H9 (cell line): ENCODE results near the gene SFXN5. TPM values are rescaled to one million over a fixed set of nuclear protein-coding genes. Genes with fewer than 3 reads are reported as not detected.

Source experiments
- DNase-seq: peaks from one replicate; pipeline ENCODE4 v3.0.0-alpha.2; 2017
- H2AFZ ChIP-seq: one replicate; pipeline ENCODE4 v1.6.1; 2013; ENCODE audit warnings: mild to moderate bottlenecking, low read length, control low read depth, moderate library complexity
- H2AK5ac ChIP-seq: 2 replicates; pipeline ENCODE4 v1.6.1; 2013; ENCODE audit warnings: low read length, control low read depth, mixed read lengths; ENCODE audit not compliant: insufficient read length
- H2BK120ac ChIP-seq: one replicate; pipeline ENCODE4 v1.6.1; 2013; ENCODE audit warnings: low read depth, mild to moderate bottlenecking, low read length, control low read depth, inconsistent platforms; ENCODE audit not compliant: poor library complexity, severe bottlenecking
- H2BK12ac ChIP-seq: 2 replicates; pipeline ENCODE4 v1.6.1; 2013; ENCODE audit warnings: low read length, control low read depth, mixed read lengths, low read depth; ENCODE audit not compliant: insufficient read length
- H2BK15ac ChIP-seq: 2 replicates; pipeline ENCODE4 v1.6.1; 2013; ENCODE audit warnings: low read depth, low read length, control low read depth
- H2BK20ac ChIP-seq: one replicate; pipeline ENCODE4 v1.6.1; 2013; ENCODE audit warnings: low read depth, mild to moderate bottlenecking, low read length, control low read depth, inconsistent platforms; ENCODE audit not compliant: poor library complexity, severe bottlenecking
- H2BK5ac ChIP-seq: 2 replicates; pipeline ENCODE4 v1.6.1; 2013; ENCODE audit warnings: low read length, control low read depth, mixed read lengths; ENCODE audit not compliant: insufficient read length
- H3K14ac ChIP-seq: 2 replicates; pipeline ENCODE4 v1.6.1; 2013; ENCODE audit warnings: low read length, control low read depth; ENCODE audit not compliant: insufficient read depth
- H3K18ac ChIP-seq: 2 replicates; pipeline ENCODE4 v1.6.1; 2013; ENCODE audit warnings: low read depth, mild to moderate bottlenecking, mixed read lengths, low read length, control low read depth; ENCODE audit not compliant: insufficient read length
- H3K23ac ChIP-seq: 2 replicates; pipeline ENCODE4 v1.6.1; 2013; ENCODE audit warnings: low read length, control low read depth, mixed read lengths, low read depth; ENCODE audit not compliant: insufficient read length
- H3K23me2 ChIP-seq: 2 replicates; pipeline ENCODE4 v1.6.1; 2013; ENCODE audit warnings: low read depth, mild to moderate bottlenecking, mixed read lengths, low read length, control low read depth; ENCODE audit not compliant: insufficient read length, poor library complexity, severe bottlenecking
- H3K27ac ChIP-seq: 2 replicates; pipeline ENCODE4 v1.5.1; 2013; ENCODE audit warnings: low read length, control low read depth, mixed read lengths, low read depth; ENCODE audit not compliant: insufficient read length
- H3K27me3 ChIP-seq: 2 replicates; pipeline ENCODE4 v1.6.1; 2013; ENCODE audit warnings: low read length, control low read depth, inconsistent platforms; ENCODE audit not compliant: insufficient read depth
- H3K4ac ChIP-seq: 2 replicates; pipeline ENCODE4 v1.6.1; 2013; ENCODE audit warnings: low read depth, mild to moderate bottlenecking, control low read depth, inconsistent platforms, low read length, moderate library complexity
- H3K4me1 ChIP-seq: 2 replicates; pipeline ENCODE4 v1.6.1; 2013; ENCODE audit warnings: low read length, control low read depth, inconsistent platforms; ENCODE audit not compliant: insufficient read depth
- H3K4me2 ChIP-seq: 2 replicates; pipeline ENCODE4 v1.6.1; 2013; ENCODE audit warnings: low read length, control low read depth, mixed read lengths; ENCODE audit not compliant: insufficient read length, insufficient read depth
- H3K56ac ChIP-seq: 2 replicates; pipeline ENCODE4 v1.6.1; 2013; ENCODE audit warnings: low read depth, mild to moderate bottlenecking, mixed read lengths, low read length, control low read depth; ENCODE audit not compliant: insufficient read length
- H3K79me1 ChIP-seq: 2 replicates; pipeline ENCODE4 v1.6.1; 2013; ENCODE audit warnings: low read depth, mild to moderate bottlenecking, moderate library complexity, low read length, control low read depth, inconsistent platforms; ENCODE audit not compliant: insufficient read depth, poor library complexity, severe bottlenecking
- H3K79me2 ChIP-seq: 2 replicates; pipeline ENCODE4 v1.6.1; 2013; ENCODE audit warnings: low read length, control low read depth, inconsistent platforms; ENCODE audit not compliant: insufficient read depth
- H3K9ac ChIP-seq: 2 replicates; pipeline ENCODE4 v1.6.1; 2013; ENCODE audit warnings: low read length, control low read depth, mixed read lengths; ENCODE audit not compliant: insufficient read length; ENCODE audit errors: extremely low read depth
- H3K9me3 ChIP-seq: one replicate; pipeline ENCODE4 v1.6.1; 2013; ENCODE audit warnings: low read depth, low read length, inconsistent platforms; ENCODE audit not compliant: control insufficient read depth
- H3T11ph ChIP-seq: one replicate; pipeline ENCODE4 v1.6.1; 2013; ENCODE audit warnings: mild to moderate bottlenecking, low read length, control low read depth, inconsistent platforms
- H4K20me1 ChIP-seq: one replicate; pipeline ENCODE4 v1.6.1; 2013; ENCODE audit not compliant: control insufficient read depth, insufficient read length, insufficient read depth
- H4K5ac ChIP-seq: 2 replicates; pipeline ENCODE4 v1.6.1; 2013; ENCODE audit warnings: low read depth, mild to moderate bottlenecking, mixed read lengths, low read length, control low read depth; ENCODE audit not compliant: insufficient read length
- H4K8ac ChIP-seq: replicated peaks from 2 replicates; pipeline ENCODE4 v1.6.1; 2013; ENCODE audit warnings: low read length, control low read depth, mixed read lengths, low read depth; ENCODE audit not compliant: insufficient read length
- H4K91ac ChIP-seq: 2 replicates; pipeline ENCODE4 v1.6.1; 2013; ENCODE audit warnings: low read depth, mild to moderate bottlenecking, moderate library complexity, mixed read lengths, low read length, control low read depth; ENCODE audit not compliant: insufficient read length
- H3K27ac Mint-ChIP-seq, 3 experiments: 2 replicates in 2 of 3; 3 replicates in 1 of 3; pipeline ENCODE4 v1.8.0; 2020 to 2021; ENCODE audit warnings: mixed read lengths in 3 of 3, mild to moderate bottlenecking in 1 of 3, moderate library complexity in 1 of 3
- H3K27me3 Mint-ChIP-seq: 2 replicates; pipeline ENCODE4 v1.8.0; 2021; ENCODE audit warnings: low read depth, mild to moderate bottlenecking, moderate library complexity, mixed read lengths
- H3K36me3 Mint-ChIP-seq, 3 experiments: 2 replicates in 2 of 3; 3 replicates in 1 of 3; pipeline ENCODE4 v1.8.0; 2020 to 2021; ENCODE audit warnings: low read depth in 3 of 3, mixed read lengths in 3 of 3; ENCODE audit not compliant: insufficient read depth in 1 of 3
- H3K4me1 Mint-ChIP-seq, 2 experiments: 2 replicates each; pipeline ENCODE4 v1.8.0; 2020; ENCODE audit warnings: mixed read lengths in 2 of 2
- H3K4me3 Mint-ChIP-seq, 2 experiments: 2 replicates in 1 of 2; 3 replicates in 1 of 2; pipeline ENCODE4 v1.8.0; 2020 to 2021; ENCODE audit warnings: mild to moderate bottlenecking in 2 of 2, mixed read lengths in 2 of 2, moderate library complexity in 1 of 2
- H3K9me3 Mint-ChIP-seq, 2 experiments: 2 replicates in 1 of 2; 3 replicates in 1 of 2; pipeline ENCODE4 v1.8.0; 2020; ENCODE audit warnings: mild to moderate bottlenecking in 2 of 2, mixed read lengths in 2 of 2, moderate library complexity in 1 of 2
- CTCF ChIP-seq: fragments of 200-600 bp; sonication (generic); conservative IDR thresholded peaks from 3 replicates; pipeline ENCODE4 v1.8.0; 2021; ENCODE audit warnings: antibody characterized with exemption, mild to moderate bottlenecking
- WGBS: extraction: QIAGEN DNeasy Blood & Tissue Kit; methylation state at CpG from one replicate; pipeline ENCODE4 v1.1.7; 2013; ENCODE audit warnings: missing lambda C conversion rate, low lambda C conversion rate, mixed read lengths; ENCODE audit not compliant: insufficient read length; ENCODE audit errors: extremely low coverage; 5-methylcytosine and 5-hydroxymethylcytosine counted together
- total RNA-seq: library from RNA; stranded (reverse); gene quantifications from 2 replicates; pipeline ENCODE4 v1.2.1, GENCODE V29; 2021

The SFXN5 gene
- total RNA-seq, 1 experiment from 2014 or later = 30.9 TPM

- Histone ChIP-seq H3K4ac (no peak overlapping the region), H3K56ac (no peak overlapping the region), H3K79me2 (no peaks in the 10 kb centered on the region; the same call in 1 of the 2 replicates), H3K27ac (no peak overlapping the region), H2BK120ac (no peak overlapping the region), H3K9ac (no peak overlapping the region), H2BK5ac (no peak overlapping the region), H3T11ph (no peak overlapping the region), H3K14ac (no peak overlapping the region; the same call in 1 of the 2 replicates), H2BK15ac (no peak overlapping the region), H2BK12ac (no peak overlapping the region), H2AFZ (no peak overlapping the region), H4K91ac (no peak overlapping the region), H3K27me3 (no peaks in the 10 kb centered on the region), H3K23me2 (peaks cover 4% of the 10 kb centered on the region), H4K5ac (no peak overlapping the region), H3K18ac (no peak overlapping the region), H2BK20ac (no peak overlapping the region), H3K4me2 (no peak overlapping the region), H3K23ac (no peak overlapping the region), H4K8ac (no peak overlapping the region), H4K20me1 (no peaks in the 10 kb centered on the region), H3K4me1 (peaks cover 3% of the 10 kb centered on the region; the same call in 1 of the 2 replicates), H2AK5ac (no peak overlapping the region), H3K9me3 (no peaks in the 10 kb centered on the region), H3K79me1 (no peaks in the 10 kb centered on the region)
- no CpG with 5 or more reads among the region's 3 CpGs for WGBS
- peaks cover 6% of the 10 kb centered on the region for H3K27me3 Mint-ChIP-seq
- H3K4me3 Mint-ChIP-seq = no peak overlapping the region
- no peak for TF ChIP-seq CTCF
- peak overlapping the region in 2 of 3 experiments; percentile 67 to 68; a peak in 2 of 7 replicates for H3K27ac Mint-ChIP-seq
- no peaks in the 10 kb centered on the region for H3K9me3 Mint-ChIP-seq
- H3K36me3 Mint-ChIP-seq = peaks cover 0 to 4% (median 0%) of the 10 kb centered on the region in 3 experiments; a peak in 3 of 7 replicates
- peaks cover 23 to 36% of the 10 kb centered on the region in 2 experiments for H3K4me1 Mint-ChIP-seq
- DNase-seq = no peak
Observed at GRCh38 chr2:73106791-73107190, 35.3 kb upstream of the SFXN5 start.
